Upper lobe of left lung (tissue), 4 donors: ENCODE results near the gene FURIN.

Experiments used
- CTCF ChIP-seq, 6 experiments: fragments of 450-650 bp in 4 of 6; fragments of 200-600 bp in 2 of 6; sonication (generic) in 2 of 6; IDR thresholded peaks; one replicate each; pipeline ENCODE4 v1.5.1; 2016 to 2019; ENCODE audit warnings: antibody characterized with exemption in 6 of 6
- POLR2A ChIP-seq, 4 donors: fragments of 450-650 bp; IDR thresholded peaks; one replicate each; pipeline ENCODE4 v1.5.1; 2016 to 2017; ENCODE audit warnings: antibody characterized with exemption in 4 of 4, mild to moderate bottlenecking in 2 of 4

GRCh38 chr15:90872486-90873184, 4.2 kb downstream of the FURIN start:
- TF ChIP-seq POLR2A (IDR thresholded peaks at IDR 0.05): peak in 2 of 4 donors; percentile 28 to 51
- peak in 1 of 6 experiments; percentile 5 for TF ChIP-seq CTCF (IDR thresholded peaks at IDR 0.05)
